Cardiac fibroblast (primary cell): ENCODE results near the gene HPSE.

Experiments used
- DNase-seq, 2 donors: peaks; one replicate each; pipeline versions ENCODE4 v3.0.0 to v3.0.0-alpha.2; 2010; ENCODE audit warnings: low read depth in 2 of 2
- H3K4me3 ChIP-seq, 2 donors: replicated peaks in 1 of 2; 1 replicate in 1 of 2; 2 replicates in 1 of 2; pipeline ENCODE4 v1.5.1; 2011; ENCODE audit warnings: low read depth in 2 of 2, low read length in 2 of 2, mild to moderate bottlenecking in 2 of 2, moderate library complexity in 1 of 2
- TF ChIP-seq, protein P1 (sequence below): IDR thresholded peaks from one replicate; pipeline ENCODE4 v1.5.1; 2011; ENCODE audit warnings: low read depth, mild to moderate bottlenecking, low read length, inconsistent platforms

Gene HPSE

DNA sequence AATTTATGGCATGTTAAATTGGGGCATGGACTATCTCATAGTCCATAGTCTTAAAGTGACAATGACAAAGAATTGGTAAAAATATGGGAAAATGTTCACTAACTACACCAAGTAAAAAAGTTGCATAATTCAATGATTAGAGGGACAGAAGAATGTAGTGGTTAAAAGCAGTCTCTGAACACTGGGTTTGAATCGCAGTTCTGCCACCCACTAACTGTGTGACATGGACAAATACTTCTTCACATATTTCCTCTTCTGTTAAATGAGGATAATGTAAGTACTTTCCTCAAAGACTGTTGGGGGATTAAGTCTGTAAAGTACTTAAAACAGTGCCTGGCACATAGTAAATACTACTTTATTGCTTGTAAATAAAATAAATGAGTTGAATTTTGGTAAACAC is 65.4 kb downstream of the HPSE start:
- TF ChIP-seq, protein P1, sequence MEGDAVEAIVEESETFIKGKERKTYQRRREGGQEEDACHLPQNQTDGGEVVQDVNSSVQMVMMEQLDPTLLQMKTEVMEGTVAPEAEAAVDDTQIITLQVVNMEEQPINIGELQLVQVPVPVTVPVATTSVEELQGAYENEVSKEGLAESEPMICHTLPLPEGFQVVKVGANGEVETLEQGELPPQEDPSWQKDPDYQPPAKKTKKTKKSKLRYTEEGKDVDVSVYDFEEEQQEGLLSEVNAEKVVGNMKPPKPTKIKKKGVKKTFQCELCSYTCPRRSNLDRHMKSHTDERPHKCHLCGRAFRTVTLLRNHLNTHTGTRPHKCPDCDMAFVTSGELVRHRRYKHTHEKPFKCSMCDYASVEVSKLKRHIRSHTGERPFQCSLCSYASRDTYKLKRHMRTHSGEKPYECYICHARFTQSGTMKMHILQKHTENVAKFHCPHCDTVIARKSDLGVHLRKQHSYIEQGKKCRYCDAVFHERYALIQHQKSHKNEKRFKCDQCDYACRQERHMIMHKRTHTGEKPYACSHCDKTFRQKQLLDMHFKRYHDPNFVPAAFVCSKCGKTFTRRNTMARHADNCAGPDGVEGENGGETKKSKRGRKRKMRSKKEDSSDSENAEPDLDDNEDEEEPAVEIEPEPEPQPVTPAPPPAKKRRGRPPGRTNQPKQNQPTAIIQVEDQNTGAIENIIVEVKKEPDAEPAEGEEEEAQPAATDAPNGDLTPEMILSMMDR, result no peak
- peak; percentile 17 to 38 for DNase-seq
- no peak overlapping the region for H3K4me3 ChIP-seq

GRCh38 chr4:83268491-83268890 is 66.2 kb downstream of the HPSE start:
- H3K4me3 ChIP-seq, result no peak overlapping the region
- TF ChIP-seq, protein P1, result no peak

DNA sequence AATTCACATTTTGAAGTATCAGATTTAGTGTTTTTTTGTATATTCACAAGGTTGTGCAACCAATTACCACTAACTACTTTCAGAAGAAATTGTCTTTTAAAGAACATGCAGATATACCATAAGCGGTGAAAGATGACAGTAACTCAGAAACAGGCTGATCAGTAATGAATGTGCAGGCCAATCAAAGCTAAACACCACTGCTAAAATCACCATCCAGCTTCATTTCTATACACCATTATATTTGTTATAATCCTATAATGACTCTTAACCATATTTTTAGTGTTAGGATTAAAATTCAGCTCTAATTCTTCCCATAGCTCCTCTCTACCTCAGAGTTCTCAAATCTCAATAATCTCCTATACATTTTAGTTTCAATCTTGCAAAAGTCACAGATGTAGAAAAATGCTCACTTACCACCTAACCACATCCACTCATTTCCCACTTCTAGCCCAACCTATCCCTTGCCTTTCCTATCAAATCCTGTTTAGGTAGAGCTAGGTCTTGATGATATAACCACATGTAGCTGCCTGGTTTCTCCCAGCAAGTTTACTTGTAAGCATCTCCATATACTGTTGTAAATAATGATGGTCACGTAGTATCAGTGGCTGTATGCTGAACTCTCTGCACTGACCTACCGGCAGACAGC is 66.7 kb downstream of the HPSE start:
- TF ChIP-seq, protein P1, result no peak
- no peak overlapping the region for H3K4me3 ChIP-seq
- no peak for DNase-seq

More at GRCh38 chr4:83268491-83268890, 66.2 kb downstream of the HPSE start:
- no peak for DNase-seq

DNA sequence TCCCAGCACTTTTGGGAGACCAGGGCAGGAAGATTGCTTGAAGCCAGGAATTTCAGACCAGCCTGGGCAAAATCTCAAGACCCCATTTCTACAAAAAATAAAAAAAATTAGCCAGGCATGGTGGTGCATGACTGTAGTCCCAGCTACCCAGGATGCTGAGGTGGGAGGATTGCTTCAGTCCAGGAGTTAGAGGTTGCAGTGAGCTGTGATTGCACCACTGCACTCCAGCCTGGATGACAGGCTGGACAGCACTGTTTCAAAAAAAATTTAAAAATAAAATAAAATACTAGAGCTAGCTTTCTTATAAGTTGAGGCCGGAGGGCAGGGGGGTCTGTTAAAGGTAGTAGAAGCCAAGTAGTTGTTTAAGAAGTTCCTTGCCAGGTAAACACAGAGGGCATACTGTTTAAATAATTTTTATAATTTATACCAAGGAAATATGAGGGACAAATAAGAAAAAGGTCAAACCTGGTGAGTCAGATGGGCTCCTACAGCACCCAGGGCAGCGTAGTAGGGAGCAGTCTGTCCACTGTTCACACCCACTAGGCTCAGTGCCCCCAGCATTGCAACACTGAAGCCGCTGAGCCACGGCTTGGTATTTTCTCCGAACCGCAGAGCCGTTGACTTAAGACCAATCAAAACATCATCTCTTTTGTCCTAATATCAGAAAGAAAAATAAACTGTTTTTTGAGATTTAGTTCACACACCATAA is 67.4 kb downstream of the HPSE start:
- DNase-seq, result peak; percentile 90
- TF ChIP-seq, protein P1, result no peak
- H3K4me3 ChIP-seq, result no peak overlapping the region

DNA sequence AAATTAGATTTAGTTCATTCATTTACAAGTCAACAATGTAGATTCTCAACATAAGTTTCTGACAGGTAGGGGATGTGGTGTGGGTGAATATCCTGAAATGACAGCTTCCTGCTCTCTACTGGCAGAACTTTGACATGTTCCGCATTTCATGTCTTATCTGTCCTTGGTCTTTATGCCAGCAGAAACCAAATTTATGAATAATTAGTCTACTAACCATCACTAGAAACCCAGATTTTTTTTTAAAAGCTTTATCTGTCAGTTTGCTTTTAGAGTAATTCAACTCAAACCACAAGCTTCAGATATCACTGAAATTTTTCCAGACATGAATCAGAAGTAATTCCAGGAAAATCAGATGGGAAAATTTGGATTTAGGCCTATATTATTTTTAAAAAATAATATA is 68.0 kb downstream of the HPSE start:
- no peak overlapping the region for H3K4me3 ChIP-seq
- DNase-seq, result peak in 1 of 2 donors; percentile 51
- TF ChIP-seq, protein P1, result no peak

GRCh38 chr4:83263106-83263505 is 71.5 kb downstream of the HPSE start:
- DNase-seq, result no peak
- H3K4me3 ChIP-seq, result no peak overlapping the region
- TF ChIP-seq, protein P1, result no peak
